IPS DF 6.9 (cell line): ENCODE measurements around the gene ANKK1.

Source experiments
- DNase-seq: peaks from one replicate; pipeline ENCODE4 v3.0.0-alpha.2; 2013; ENCODE audit warnings: low read depth, low spot score
- H3K27ac ChIP-seq: one replicate; pipeline ENCODE4 v1.5.1; 2013; ENCODE audit warnings: low read length, control low read depth
- H3K27me3 ChIP-seq: 2 replicates; pipeline ENCODE4 v1.6.1; 2013; ENCODE audit warnings: mild to moderate bottlenecking, low read length; ENCODE audit not compliant: control insufficient read depth, insufficient read depth
- H3K36me3 ChIP-seq: 2 replicates; pipeline ENCODE4 v1.6.1; 2013; ENCODE audit warnings: low read length; ENCODE audit not compliant: control insufficient read depth, insufficient read depth
- H3K4me1 ChIP-seq: 2 replicates; pipeline ENCODE4 v1.6.1; 2013; ENCODE audit warnings: low read length; ENCODE audit not compliant: control insufficient read depth, insufficient read depth
- H3K4me3 ChIP-seq: 2 replicates; pipeline ENCODE4 v1.5.1; 2013; ENCODE audit warnings: mild to moderate bottlenecking, low read length
- H3K9me3 ChIP-seq: 2 replicates; pipeline ENCODE4 v1.6.1; 2013; ENCODE audit warnings: low read length, inconsistent platforms; ENCODE audit not compliant: control insufficient read depth, insufficient read depth
- WGBS: extraction: QIAGEN DNeasy Blood & Tissue Kit; methylation state at CpG from one replicate; pipeline ENCODE4 v1.1.7; 2013; ENCODE audit warnings: mixed read lengths, missing lambda C conversion rate; ENCODE audit not compliant: insufficient read length, insufficient coverage; 5-methylcytosine and 5-hydroxymethylcytosine counted together

Gene ANKK1

GRCh38 chr11:113435190-113435968, 47.8 kb downstream of the ANKK1 start:
- no peak overlapping the region for H3K27ac ChIP-seq

GRCh38 chr11:113436672-113437252, 49.2 kb downstream of the ANKK1 start:
- Histone ChIP-seq H3K27me3 (no peaks in the 10 kb centered on the region; the same call in 1 of the 2 replicates), H3K4me1 (0 out of 2 replicates have a peak, but pooled peaks cover 3% of the 10 kb centered on the region), H3K9me3 (no peaks in the 10 kb centered on the region), H3K27ac (no peak overlapping the region), H3K36me3 (no peaks in the 10 kb centered on the region), H3K4me3 (no peak overlapping the region)
- no peak for DNase-seq
- WGBS = no CpG with 5 or more reads among the region's 6 CpGs

More at GRCh38 chr11:113435190-113435968, 47.8 kb downstream of the ANKK1 start:
- no peak for DNase-seq
- H3K36me3 ChIP-seq = no peaks in the 10 kb centered on the region
- 0 out of 2 replicates have a peak, but pooled peaks cover 3% of the 10 kb centered on the region for H3K4me1 ChIP-seq
- no CpG with 5 or more reads among the region's 8 CpGs for WGBS
- H3K27me3 ChIP-seq = no peaks in the 10 kb centered on the region; the same call in 1 of the 2 replicates
- no peak overlapping the region for H3K4me3 ChIP-seq
- H3K9me3 ChIP-seq = no peaks in the 10 kb centered on the region

DNA sequence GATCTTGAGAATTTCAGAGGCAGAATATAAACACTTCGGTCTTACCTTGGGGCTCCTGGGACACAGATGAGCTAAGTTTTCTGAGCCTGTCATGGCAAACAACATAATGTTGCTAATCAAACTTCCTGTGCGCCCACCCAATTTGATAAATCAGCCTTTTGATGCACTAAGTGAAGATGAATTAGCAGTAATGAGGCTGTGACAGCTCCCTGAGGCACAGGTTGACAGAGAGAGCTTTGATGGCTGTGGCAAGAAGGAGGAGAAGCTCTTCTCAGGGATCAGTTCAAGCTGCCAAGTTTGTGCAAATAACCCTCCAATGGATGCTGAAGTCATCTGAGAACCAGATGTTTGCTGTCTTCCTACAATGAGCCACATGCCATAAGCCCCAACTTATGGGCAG, 53.2 kb downstream of the ANKK1 start:
- H3K4me3 ChIP-seq = no peak overlapping the region
- H3K27me3 ChIP-seq = no peaks in the 10 kb centered on the region; the same call in 1 of the 2 replicates
- DNase-seq = no peak
- H3K27ac ChIP-seq = no peak overlapping the region
- H3K36me3 ChIP-seq = no peaks in the 10 kb centered on the region
- H3K4me1 ChIP-seq = no peaks in the 10 kb centered on the region
- H3K9me3 ChIP-seq = no peaks in the 10 kb centered on the region
- WGBS = no CpG with 5 or more reads among the region's 2 CpGs

DNA sequence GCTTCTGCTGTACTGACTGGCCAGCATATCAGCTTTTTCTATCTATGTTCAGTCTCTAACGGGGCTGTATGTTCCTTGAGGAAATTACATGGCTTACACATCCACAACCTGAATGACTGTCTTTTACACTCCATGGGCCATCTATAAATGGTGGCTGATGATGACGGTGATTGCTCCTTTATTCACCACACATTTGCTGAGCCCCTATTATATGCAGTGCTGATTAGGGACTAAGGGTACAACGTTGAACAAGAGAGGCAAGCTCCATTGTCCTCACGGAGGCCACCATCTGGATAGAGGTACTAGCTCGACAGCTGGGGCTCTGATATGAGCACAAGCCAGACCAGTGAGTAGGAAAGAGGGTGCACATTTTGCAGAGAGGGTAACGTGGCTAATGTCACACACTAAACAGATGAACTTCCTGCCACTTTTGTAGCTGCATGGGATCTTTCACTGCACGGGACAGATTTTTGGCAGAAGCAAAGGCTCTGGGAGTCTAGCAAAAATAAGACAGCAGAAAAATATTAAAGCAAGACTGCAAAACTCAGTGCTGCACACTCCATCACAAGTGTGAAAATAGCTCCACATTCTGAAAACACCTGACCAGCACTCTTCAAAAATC, 57.0 kb downstream of the ANKK1 start:
- Histone ChIP-seq H3K9me3 (no peaks in the 10 kb centered on the region), H3K4me3 (no peak overlapping the region), H3K27ac (no peak overlapping the region), H3K36me3 (no peaks in the 10 kb centered on the region), H3K27me3 (no peaks in the 10 kb centered on the region; the same call in 1 of the 2 replicates), H3K4me1 (peaks cover 1% of the 10 kb centered on the region; the same call in 1 of the 2 replicates)
- no peak for DNase-seq
- no CpG with 5 or more reads among the region's 7 CpGs for WGBS

GRCh38 chr11:113446112-113446511, 58.5 kb downstream of the ANKK1 start:
- Histone ChIP-seq H3K27me3 (no peaks in the 10 kb centered on the region), H3K4me3 (no peak overlapping the region), H3K9me3 (no peaks in the 10 kb centered on the region), H3K36me3 (no peaks in the 10 kb centered on the region), H3K4me1 (peaks cover 1% of the 10 kb centered on the region; the same call in 1 of the 2 replicates), H3K27ac (no peak overlapping the region)
- no peak for DNase-seq
- no CpG with 5 or more reads among the region's 6 CpGs for WGBS

DNA sequence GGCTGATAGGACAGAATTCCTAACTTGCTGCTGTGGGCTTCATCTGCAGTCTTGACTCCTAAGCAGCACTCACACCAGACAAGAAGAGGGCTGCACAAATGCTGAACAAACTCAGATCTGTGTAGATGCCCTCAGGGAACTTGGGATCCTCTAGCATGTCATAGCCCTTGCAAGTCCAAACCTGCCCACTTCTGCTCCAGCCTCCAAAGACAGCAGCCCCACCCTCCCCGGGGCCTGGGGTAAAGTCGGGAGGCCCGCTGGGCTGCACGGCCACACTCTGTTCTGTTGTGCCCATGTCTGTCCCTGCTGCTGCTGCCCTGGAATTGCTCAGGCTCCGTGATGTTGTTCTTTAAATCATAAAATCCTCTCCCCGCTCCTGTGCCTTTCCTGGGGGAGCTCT, 59.4 kb downstream of the ANKK1 start:
- no peaks in the 10 kb centered on the region for H3K27me3 ChIP-seq
- peaks cover 1% of the 10 kb centered on the region; the same call in 1 of the 2 replicates for H3K4me1 ChIP-seq
- no peaks in the 10 kb centered on the region for H3K36me3 ChIP-seq
- no peaks in the 10 kb centered on the region for H3K9me3 ChIP-seq
- DNase-seq = no peak
- WGBS = no CpG with 5 or more reads among the region's 6 CpGs
- no peak overlapping the region for H3K4me3 ChIP-seq
- no peak overlapping the region for H3K27ac ChIP-seq

DNA sequence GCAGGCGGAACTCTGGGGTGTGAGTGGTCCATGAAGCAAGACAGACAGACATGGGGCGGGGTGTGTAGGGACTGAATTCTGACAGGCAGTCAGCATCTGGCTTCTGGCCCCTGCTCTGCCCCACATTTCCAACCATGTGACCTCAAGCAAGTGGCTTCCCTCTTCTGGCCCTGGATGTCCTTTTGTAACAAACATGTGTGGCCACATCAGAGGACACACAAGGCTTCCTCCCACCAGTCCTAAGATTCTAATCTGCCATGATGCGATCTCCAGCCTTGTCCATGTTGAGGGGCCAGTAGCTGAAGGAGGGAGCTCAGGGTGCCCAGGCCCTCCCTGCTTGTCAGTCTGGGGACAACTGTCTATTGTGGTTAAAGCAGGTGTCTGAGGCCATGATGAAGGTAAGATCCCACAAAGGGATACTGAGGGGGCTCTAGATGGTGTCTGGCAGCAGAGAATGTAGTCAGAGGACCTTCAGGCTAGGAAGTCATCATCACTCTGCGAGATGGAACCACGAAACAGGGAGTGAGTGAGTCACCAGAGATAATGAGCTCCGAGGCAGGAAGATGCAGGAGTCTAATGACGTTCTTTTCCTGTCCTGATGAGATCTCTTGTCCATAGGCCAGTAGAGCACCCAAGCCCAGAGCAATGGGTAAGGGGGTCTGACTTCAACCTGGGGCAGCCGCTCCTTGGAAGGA, 60.2 kb downstream of the ANKK1 start:
- no peaks in the 10 kb centered on the region for H3K9me3 ChIP-seq
- H3K4me1 ChIP-seq = peaks cover 1% of the 10 kb centered on the region; the same call in 1 of the 2 replicates
- H3K4me3 ChIP-seq = no peak overlapping the region
- DNase-seq = no peak
- no CpG with 5 or more reads among the region's 8 CpGs for WGBS
- H3K36me3 ChIP-seq = no peaks in the 10 kb centered on the region
- H3K27me3 ChIP-seq = no peaks in the 10 kb centered on the region
- no peak overlapping the region for H3K27ac ChIP-seq

DNA sequence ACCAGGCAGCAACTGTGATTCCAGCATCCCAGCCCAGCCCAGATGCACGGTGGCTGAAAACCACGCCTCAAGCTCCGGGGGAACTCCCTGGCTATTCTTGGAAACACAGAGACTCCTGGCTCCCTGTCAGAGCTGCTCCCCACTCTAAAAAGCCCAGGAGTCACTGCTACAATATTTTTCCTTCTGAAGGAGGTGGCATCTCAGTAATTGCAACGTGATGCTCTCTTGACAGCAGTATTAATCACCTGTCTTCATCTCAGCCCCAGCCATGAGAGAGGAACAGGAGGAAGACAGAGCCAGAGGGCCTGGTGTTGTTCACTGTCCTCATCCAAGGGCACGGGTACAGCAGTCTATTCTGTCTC, 60.7 kb downstream of the ANKK1 start:
- no peak for DNase-seq
- H3K9me3 ChIP-seq = no peaks in the 10 kb centered on the region
- no peak overlapping the region for H3K27ac ChIP-seq
- H3K36me3 ChIP-seq = no peaks in the 10 kb centered on the region
- no peak overlapping the region for H3K4me3 ChIP-seq
- WGBS = no CpG with 5 or more reads among the region's 5 CpGs
- peaks cover 1% of the 10 kb centered on the region; the same call in 1 of the 2 replicates for H3K4me1 ChIP-seq
- no peaks in the 10 kb centered on the region for H3K27me3 ChIP-seq

- no peaks in the 10 kb centered on the region for H3K36me3 ChIP-seq
- no CpG with 5 or more reads among the region's 6 CpGs for WGBS
- no peak for DNase-seq
- H3K9me3 ChIP-seq = no peaks in the 10 kb centered on the region
- H3K27ac ChIP-seq = no peak overlapping the region
- H3K4me3 ChIP-seq = no peak overlapping the region
- H3K4me1 ChIP-seq = peaks cover 1% of the 10 kb centered on the region; the same call in 1 of the 2 replicates
- H3K27me3 ChIP-seq = no peaks in the 10 kb centered on the region
Observed at GRCh38 chr11:113449743-113450142, 62.2 kb downstream of the ANKK1 start.
